Activated CD4-positive, alpha-beta T cell treated with anti-CD3 and anti-CD28 coated beads, Interleukin-10, Interleukin-2, amounts not matched to agents 100 ng/mL and 50 ng/mL, durations not matched to agents 16 hours and 8 hours (primary cell): ENCODE results near the gene TTC39C.
"Not testable (repeated sequence)": the region's sequence is repeated elsewhere in the genome, so short reads cannot be mapped to it uniquely, and the experiment has no call there.

Experiments
- DNase-seq: peaks from one replicate; pipeline ENCODE4 v3.0.0-alpha.2; 2020

The TTC39C gene

GRCh38 chr18:24138789-24139616 is 124.4 kb downstream of the TTC39C start, which contains the start of gene CABYR:
TSS of gene CABYR (plus strand) at chr18:24139062. CDS start at chr18:24143115, 4,053 bp downstream.
- peak; percentile 69 for DNase-seq

GRCh38 chr18:24140697-24141096 is 126.1 kb downstream of the TTC39C start:
- no peak for DNase-seq

GRCh38 chr18:24142376-24142775 is 127.8 kb downstream of the TTC39C start:
- no peak for DNase-seq

- not testable (repeated sequence) for DNase-seq
Measured at GRCh38 chr18:24149591-24149990, 135.0 kb downstream of the TTC39C start.

- no peak for DNase-seq
Measured at GRCh38 chr18:24153397-24153796, 138.8 kb downstream of the TTC39C start.

- no peak for DNase-seq
Measured at GRCh38 chr18:24157855-24158254, 143.3 kb downstream of the TTC39C start.

- no peak for DNase-seq
Measured at GRCh38 chr18:24160086-24160485, 145.5 kb downstream of the TTC39C start.

GRCh38 chr18:24161304-24161703 is 146.8 kb downstream of the TTC39C start:
- no peak for DNase-seq

GRCh38 chr18:24168496-24168895 is 153.9 kb downstream of the TTC39C start:
- no peak for DNase-seq

- peak; percentile 23 for DNase-seq
Measured at GRCh38 chr18:24170360-24170759, 155.8 kb downstream of the TTC39C start.

GRCh38 chr18:24173997-24174396 is 159.4 kb downstream of the TTC39C start:
- peak; percentile 82 for DNase-seq

- DNase-seq, result peak; percentile 65
Measured at GRCh38 chr18:24176727-24177416, 162.3 kb downstream of the TTC39C start.

- no peak for DNase-seq
Measured at GRCh38 chr18:24177499-24178133, 163.1 kb downstream of the TTC39C start.

GRCh38 chr18:24180048-24180447 is 165.5 kb downstream of the TTC39C start:
- no peak for DNase-seq

GRCh38 chr18:24181806-24182205 is 167.3 kb downstream of the TTC39C start:
- peak; percentile 19 for DNase-seq
